ENCODE results near the gene PCBP3. TPM values are rescaled to one million over a fixed set of nuclear protein-coding genes. Genes with fewer than 3 reads are reported as not detected.

PCBP3 gene
- total and polyA plus RNA-seq, 2 of the 13 experiments (the other 11 are each of a cell fraction or from before 2014, with no cell fraction given) = not detected

DNA sequence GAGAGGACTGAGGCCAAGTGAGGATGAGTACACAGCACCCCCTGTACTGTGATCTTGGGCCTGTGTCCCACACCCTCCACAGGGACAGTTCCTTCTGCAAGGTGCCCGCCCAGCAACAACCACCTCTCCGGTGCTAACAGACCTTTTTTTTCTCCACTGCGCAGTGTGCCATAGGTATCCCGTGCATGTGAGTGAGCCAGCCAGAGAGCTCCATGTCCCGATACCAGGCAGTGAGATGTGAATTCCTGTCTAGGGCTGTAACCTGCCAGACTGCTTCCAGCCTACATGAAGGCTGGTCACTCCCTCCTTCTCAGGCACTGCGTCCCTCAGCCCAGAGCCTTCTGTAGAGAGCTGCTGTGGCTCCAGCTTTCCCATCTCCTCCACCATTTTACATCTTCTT, 56.9 kb downstream of the PCBP3 start:
- no peak for ATAC-seq

More for the DNA sequence above, 56.9 kb downstream of the PCBP3 start:
- WGBS (ENCODE audit: low lambda C conversion rate) = 44% methylated on average over 6 of the region's 6 CpGs
- intact Hi-C loops (cut with micrococcal nuclease; ENCODE audit: unreplicated experiment) (no loop called here), in situ Hi-C loops (cut with HindIII; ENCODE audit: extremely low pct_ligation_motif_present, low pct_unique_long_range_greater_than_20kb) (no loop called here)
- Histone ChIP-seq H3K27me3 (ENCODE audit: control insufficient read depth in 1 of 2, insufficient read depth in 2 of 2, low read length in 2 of 2) (peaks cover 5 to 18% of the 10 kb centered on the region in 2 experiments; a peak in 3 of 5 replicates), H3K36me3 (replicated peaks in 1 of 2; ENCODE audit: control insufficient read depth in 1 of 2, insufficient read depth in 2 of 2, low read length in 2 of 2) (no peaks in the 10 kb centered on the region), H3K4me2 (ENCODE audit: low read depth, low read length) (no peak overlapping the region), H3K9me3 (ENCODE audit: low read length) (no peaks in the 10 kb centered on the region), H3K27ac (ENCODE audit: extremely low read length, insufficient read depth, low read length) (no peak overlapping the region), H3K4me1 (ENCODE audit: insufficient read depth, low read length) (no peaks in the 10 kb centered on the region), H3K79me2 (ENCODE audit: insufficient read depth, low read length) (no peaks in the 10 kb centered on the region), H2AFZ (ENCODE audit: low read length) (no peak overlapping the region), H4K20me1 (ENCODE audit: insufficient read depth, low read length) (no peaks in the 10 kb centered on the region), H3K4me3 (replicated peaks in 1 of 3; ENCODE audit: insufficient read depth in 1 of 3, low read depth in 2 of 3, low read length in 3 of 3) (no peak overlapping the region), H3K9ac (ENCODE audit: insufficient read depth, low read depth, low read length) (no peak overlapping the region)
- ChIA-PET POLR2A (no interaction called here), CTCF (ENCODE audit: low intra/inter-chr PET ratio, low total read pairs) (no interaction called here)
- FAIRE-seq (no peak), DNase-seq (ENCODE audit: low spot score) (no peak)
- no TSS peak for BruUV-seq (replicated peaks)
- TF ChIP-seq MYNN (CRISPR knock-in tag; IDR thresholded peaks at IDR 0.05; ENCODE audit: low read depth) (no peak), ZNF317 (CRISPR knock-in tag; IDR thresholded peaks at IDR 0.05) (no peak), ZNF570 (CRISPR knock-in tag; IDR thresholded peaks at IDR 0.05; ENCODE audit: borderline replicate concordance) (no peak), WIZ (CRISPR knock-in tag; IDR thresholded peaks at IDR 0.05) (no peak), MLLT10 (CRISPR knock-in tag; IDR thresholded peaks at IDR 0.05) (no peak), BCL6 (CRISPR knock-in tag; IDR thresholded peaks at IDR 0.05) (no peak), ZMYM2 (CRISPR knock-in tag; IDR thresholded peaks at IDR 0.05) (no peak), BHLHE40 (IDR thresholded peaks at IDR 0.05; ENCODE audit: low read length) (no peak), ZNF333 (CRISPR knock-in tag; IDR thresholded peaks at IDR 0.05; ENCODE audit: borderline replicate concordance) (no peak), ZNF225 (CRISPR knock-in tag; IDR thresholded peaks at IDR 0.05) (no peak), ATF1 (CRISPR knock-in tag; IDR thresholded peaks at IDR 0.05) (no peak), MAFG (CRISPR knock-in tag; IDR thresholded peaks at IDR 0.05) (no peak)
- TF ChIP-seq, protein P1, sequence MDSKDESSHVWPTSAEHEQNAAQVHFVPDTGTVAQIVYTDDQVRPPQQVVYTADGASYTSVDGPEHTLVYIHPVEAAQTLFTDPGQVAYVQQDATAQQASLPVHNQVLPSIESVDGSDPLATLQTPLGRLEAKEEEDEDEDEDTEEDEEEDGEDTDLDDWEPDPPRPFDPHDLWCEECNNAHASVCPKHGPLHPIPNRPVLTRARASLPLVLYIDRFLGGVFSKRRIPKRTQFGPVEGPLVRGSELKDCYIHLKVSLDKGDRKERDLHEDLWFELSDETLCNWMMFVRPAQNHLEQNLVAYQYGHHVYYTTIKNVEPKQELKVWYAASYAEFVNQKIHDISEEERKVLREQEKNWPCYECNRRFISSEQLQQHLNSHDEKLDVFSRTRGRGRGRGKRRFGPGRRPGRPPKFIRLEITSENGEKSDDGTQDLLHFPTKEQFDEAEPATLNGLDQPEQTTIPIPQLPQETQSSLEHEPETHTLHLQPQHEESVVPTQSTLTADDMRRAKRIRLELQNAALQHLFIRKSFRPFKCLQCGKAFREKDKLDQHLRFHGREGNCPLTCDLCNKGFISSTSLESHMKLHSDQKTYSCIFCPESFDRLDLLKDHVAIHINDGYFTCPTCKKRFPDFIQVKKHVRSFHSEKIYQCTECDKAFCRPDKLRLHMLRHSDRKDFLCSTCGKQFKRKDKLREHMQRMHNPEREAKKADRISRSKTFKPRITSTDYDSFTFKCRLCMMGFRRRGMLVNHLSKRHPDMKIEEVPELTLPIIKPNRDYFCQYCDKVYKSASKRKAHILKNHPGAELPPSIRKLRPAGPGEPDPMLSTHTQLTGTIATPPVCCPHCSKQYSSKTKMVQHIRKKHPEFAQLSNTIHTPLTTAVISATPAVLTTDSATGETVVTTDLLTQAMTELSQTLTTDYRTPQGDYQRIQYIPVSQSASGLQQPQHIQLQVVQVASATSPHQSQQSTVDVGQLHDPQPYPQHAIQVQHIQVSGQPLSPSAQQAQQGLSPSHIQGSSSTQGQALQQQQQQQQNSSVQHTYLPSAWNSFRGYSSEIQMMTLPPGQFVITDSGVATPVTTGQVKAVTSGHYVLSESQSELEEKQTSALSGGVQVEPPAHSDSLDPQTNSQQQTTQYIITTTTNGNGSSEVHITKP (CRISPR knock-in tag; IDR thresholded peaks at IDR 0.05; ENCODE audit: low read depth) = no peak

Data from HepG2 (cell line).